Hippocampal formation (tissue), 2 donors: ENCODE measurements around the gene SCRN1.
A peak's percentile ranks its signal among the peaks of the same experiment; 100 is the strongest.

Experiments used
- DNase-seq, 2 donors: peaks; one replicate each; lab custom pipeline; 2025; lab: John Stamatoyannopoulos, UW

SCRN1 gene

GRCh38 chr7:29989257-29989995 is at the start of gene SCRN1:
SCRN1 (minus strand) TSS chr7:29989801; CDS start chr7:29969067, 20,734 bp downstream.
- peak; percentile 41 to 58 for DNase-seq

GRCh38 chr7:30038196-30038980 is 48.8 kb upstream of the SCRN1 start:
- DNase-seq: no peak

- no peak for DNase-seq
Observed at GRCh38 chr7:30036220-30036619, 46.6 kb upstream of the SCRN1 start.

- no peak for DNase-seq
Observed at GRCh38 chr7:30034501-30034900, 44.9 kb upstream of the SCRN1 start.

GRCh38 chr7:30032310-30033125 is 42.9 kb upstream of the SCRN1 start:
- DNase-seq: no peak

DNA sequence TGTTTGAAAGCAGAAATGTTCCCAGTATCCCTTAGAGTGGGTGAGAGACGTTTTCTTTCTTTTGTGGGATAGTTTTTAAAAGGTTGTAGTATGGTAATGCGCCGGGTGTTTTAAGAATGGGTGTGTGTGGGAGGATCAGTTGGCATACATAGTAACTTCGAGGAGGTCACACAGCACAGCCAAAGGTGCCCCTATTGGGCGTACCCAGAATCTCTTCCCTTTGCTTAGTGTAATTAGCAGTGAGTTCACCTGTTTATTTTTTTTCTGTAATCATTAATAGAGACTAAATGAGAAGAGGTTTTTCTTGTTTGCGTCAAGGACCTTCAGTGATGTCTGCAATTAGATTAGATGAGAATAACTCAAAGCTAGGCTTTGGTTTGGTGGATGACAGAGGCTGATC is 40.1 kb upstream of the SCRN1 start:
- DNase-seq: no peak

GRCh38 chr7:30028749-30029635 is 39.4 kb upstream of the SCRN1 start:
- peak in 1 of 2 donors; percentile 67 for DNase-seq

DNA sequence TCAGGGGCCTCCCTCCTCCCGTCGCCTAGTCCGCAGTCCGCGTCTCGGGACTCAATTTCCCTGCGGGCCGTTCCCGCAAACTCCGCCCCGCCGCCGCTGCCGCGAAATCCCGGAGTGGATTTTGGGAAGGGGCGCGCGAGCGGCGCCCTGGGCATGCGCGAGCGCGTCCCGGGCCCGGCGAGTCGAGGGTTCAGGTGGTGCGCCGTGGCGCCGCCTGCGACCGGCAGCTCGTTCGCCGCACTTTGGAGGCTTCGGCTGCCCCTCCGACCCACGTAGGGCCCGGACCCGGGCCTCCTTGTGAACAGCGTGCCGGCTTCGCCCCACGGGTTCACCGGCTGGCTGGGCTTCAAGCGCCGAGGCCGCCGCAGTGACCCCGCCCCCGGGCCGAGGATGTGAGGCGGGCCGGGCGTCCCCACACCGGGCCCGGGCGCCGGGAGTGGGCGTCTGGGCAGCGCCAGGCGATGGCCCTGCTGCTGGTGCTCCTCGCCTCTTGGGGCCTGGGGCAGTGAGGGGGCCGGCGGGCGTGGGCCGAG is 38.7 kb upstream of the SCRN1 start, which contains the start of gene PLEKHA8:
TSS of gene PLEKHA8 (plus strand) at position 197 of the 533 bp plus-strand sequence. CDS start 351 bp downstream, outside the sequence.
- DNase-seq: peak; percentile 85 to 87

DNA sequence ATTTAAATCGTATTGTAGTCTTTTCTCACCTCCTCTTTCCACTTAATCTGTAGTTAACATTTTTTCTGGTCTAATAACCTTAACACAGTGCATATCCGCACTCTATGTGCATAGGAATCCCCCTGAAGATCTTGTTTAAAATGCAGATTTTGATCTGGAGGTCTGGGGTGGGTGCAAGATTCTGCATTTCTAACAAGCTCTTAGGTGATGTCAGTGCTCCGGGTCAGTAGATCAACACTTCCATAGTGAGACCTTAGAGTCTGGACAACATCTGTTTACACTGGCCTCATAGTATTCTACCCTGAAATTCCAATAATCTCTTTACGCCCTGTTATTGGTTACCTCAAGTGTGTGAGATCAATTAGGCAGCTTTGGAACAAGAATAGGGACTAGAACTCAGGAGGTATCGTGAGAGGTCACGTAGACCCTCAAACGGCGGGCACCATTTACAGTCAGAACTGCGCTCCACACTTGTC is 38.2 kb upstream of the SCRN1 start:
- DNase-seq: no peak

- DNase-seq: peak in 1 of 2 donors; percentile 81
Observed at GRCh38 chr7:30027065-30027456, 37.5 kb upstream of the SCRN1 start.

DNA sequence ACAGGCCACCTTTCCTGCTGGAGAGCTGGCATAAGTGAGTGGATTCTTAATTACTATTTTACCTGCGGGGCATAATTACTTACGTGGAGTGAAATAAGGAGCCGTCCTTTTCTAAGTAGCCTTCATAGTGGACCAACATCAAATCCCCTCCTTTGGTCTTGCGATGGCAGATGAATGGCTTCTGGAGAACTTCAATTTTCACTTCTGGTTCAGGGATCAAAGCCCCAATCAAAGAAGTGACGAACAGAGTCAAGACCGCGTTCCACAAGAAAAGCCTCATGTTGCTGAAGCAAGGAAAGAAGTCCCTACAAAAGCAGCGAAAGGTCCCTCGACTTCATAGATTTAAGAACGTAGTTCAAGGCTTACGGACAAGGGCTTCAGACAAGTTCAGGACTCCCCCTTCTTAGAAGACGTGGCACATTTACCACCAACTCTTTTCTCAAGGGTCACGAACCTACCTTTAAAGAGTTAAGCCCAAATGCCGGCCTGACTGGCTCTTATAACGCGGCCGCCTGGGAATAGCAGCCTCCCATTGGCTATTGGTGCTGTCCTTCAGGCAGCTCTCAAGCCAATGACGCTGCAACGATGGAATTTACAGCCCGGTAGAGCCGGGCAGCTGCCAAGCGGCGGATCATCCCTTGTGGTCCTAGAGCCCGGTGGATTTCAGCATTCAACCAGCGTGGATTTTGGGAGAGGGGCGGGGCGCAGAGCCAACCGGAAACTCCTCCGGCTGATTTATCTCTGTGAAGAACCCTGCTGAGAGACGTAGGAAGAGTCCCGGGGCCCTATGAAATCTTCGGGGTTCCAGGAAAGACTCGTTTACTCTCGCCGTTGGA is 36.8 kb upstream of the SCRN1 start, which contains the start of gene FKBP14:
TSS of gene FKBP14 (minus strand) at position 474 of the 836 bp plus-strand sequence. CDS start at position 280, 194 bp downstream.
- peak; percentile 97 to 99 for DNase-seq

GRCh38 chr7:30023524-30023923 is 33.9 kb upstream of the SCRN1 start:
- no peak for DNase-seq

DNA sequence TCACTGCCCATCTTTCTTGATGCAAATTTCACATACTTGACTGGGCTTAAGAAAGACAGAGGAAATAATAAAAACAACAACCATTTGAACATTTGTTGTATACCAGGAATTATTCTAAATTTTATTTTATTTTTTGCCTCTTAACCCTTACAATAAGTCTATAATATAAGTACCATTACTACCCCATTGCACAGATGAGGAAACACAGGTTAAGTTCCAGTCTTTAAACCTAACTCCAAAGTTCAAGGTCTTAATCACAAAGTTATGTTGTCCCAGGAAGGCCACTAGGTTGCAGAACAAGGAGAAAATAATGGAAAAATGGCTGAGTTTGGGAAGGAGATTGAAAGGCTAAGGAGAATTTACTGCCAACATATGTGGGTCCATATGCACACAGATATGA is 33.4 kb upstream of the SCRN1 start:
- DNase-seq: no peak

GRCh38 chr7:30020535-30020934 is 30.9 kb upstream of the SCRN1 start:
- no peak for DNase-seq

- DNase-seq: no peak
Observed at GRCh38 chr7:30019960-30020359, 30.4 kb upstream of the SCRN1 start.

- DNase-seq: no peak
Observed at GRCh38 chr7:30019387-30019786, 29.8 kb upstream of the SCRN1 start.

- DNase-seq: no peak
Observed at GRCh38 chr7:30018451-30018850, 28.9 kb upstream of the SCRN1 start.

DNA sequence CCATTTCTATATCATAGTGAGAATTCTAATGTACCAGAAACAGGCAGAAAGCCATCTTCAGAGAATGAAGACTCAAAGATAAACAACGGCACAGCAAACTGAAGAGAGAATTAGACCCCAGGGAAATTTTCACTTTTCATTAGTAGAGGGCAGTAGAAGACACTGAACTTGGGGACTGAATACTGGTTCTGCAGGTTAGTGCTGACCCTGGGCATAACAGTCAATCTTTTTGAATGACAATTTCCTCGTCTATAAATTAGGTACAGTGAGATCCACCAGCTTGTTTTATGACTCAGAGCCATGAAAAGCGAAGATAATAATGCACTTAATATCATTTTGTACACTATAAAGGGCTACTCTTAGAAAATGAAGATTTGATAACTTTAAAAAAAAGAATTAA is 23.2 kb upstream of the SCRN1 start:
- no peak for DNase-seq

DNA sequence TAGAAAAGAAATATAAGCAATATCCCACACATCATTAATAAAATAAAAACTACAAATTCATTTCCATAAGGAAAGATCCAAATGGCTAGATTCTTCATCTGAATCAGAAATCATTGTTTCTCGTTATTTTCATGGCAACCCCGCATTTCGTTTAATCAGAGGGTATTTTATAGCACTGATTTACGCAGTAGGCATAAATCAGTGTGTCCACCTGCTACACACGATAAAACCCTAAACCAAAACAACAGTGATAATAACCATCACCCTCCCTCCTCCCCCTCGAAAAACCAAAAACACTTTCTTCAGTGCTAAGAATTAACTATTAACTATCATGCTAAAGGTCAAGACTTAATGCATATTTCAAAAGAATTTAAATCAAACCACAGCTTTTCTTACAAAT is 20.4 kb upstream of the SCRN1 start:
- no peak for DNase-seq

- DNase-seq: no peak
Observed at GRCh38 chr7:30005464-30005863, 15.9 kb upstream of the SCRN1 start.
